Measurements from ENCODE around the gene ABAT. TPM values are rescaled to one million over a fixed set of nuclear protein-coding genes. Genes with fewer than 3 reads are reported as not detected.

The ABAT gene
- total RNA-seq, 1 experiment from 2014 or later = 7.3 TPM

DNA sequence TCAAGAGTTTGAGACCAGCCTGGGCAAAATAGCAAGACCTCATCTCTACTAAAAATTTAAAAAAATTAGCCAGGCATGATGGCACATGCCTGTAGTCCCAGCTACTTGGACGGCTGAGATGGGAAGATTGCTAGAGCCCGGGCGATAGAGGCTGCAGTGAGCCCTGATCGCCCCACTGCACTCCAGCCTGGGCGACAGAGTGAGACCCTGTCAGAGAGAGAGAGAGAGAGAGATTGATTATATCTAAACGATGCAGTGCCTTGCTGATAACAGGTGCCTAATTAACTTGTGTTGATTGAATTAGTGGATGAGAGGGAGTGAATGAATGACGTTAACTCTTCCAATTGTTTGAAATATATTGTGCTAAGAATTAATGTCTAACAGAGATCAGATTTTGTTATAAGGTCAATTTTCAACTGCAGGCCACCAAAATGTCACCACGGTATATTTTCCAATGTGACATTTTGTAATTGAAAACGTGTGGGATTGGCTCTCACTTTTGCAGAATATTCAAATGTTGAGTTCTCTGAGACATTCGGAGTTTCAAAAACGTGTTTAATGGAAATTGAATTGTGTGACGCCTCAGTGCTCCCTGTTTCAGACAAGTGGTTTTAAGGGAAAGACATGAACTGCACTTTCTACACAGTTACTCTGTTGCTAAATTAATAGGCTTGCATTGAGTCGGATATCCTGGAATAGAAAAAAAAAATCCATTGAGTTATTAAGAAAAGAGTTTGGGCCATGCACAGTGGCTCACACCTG, 53.6 kb downstream of the ABAT start:
- Histone ChIP-seq H3K23ac (ENCODE audit: insufficient read length, low read depth, low read length) (no peak overlapping the region), H3K9me3 (ENCODE audit: control insufficient read depth, low read depth, low read length) (no peaks in the 10 kb centered on the region), H3K4me2 (ENCODE audit: insufficient read depth, insufficient read length, low read length) (no peak overlapping the region), H3K14ac (ENCODE audit: insufficient read depth, low read length) (no peak overlapping the region), H4K20me1 (ENCODE audit: control insufficient read depth, insufficient read depth, insufficient read length) (no peaks in the 10 kb centered on the region), H4K91ac (ENCODE audit: insufficient read length, low read depth, low read length) (no peak overlapping the region), H2AK5ac (ENCODE audit: insufficient read length, low read length) (no peak overlapping the region), H3K79me1 (ENCODE audit: insufficient read depth, low read depth, low read length, poor library complexity, severe bottlenecking) (no peaks in the 10 kb centered on the region), H2BK12ac (ENCODE audit: insufficient read length, low read depth, low read length) (no peak overlapping the region), H3K79me2 (ENCODE audit: insufficient read depth, low read length) (no peaks in the 10 kb centered on the region), H3K23me2 (ENCODE audit: insufficient read length, low read depth, low read length, poor library complexity, severe bottlenecking) (no peaks in the 10 kb centered on the region), H3K4me1 (ENCODE audit: insufficient read depth, low read length) (no peaks in the 10 kb centered on the region), H3K18ac (ENCODE audit: insufficient read length, low read depth, low read length) (no peak overlapping the region), H3K9ac (ENCODE audit: extremely low read depth, insufficient read length, low read length) (no peak overlapping the region), H3T11ph (ENCODE audit: low read length) (no peak overlapping the region), H4K5ac (ENCODE audit: insufficient read length, low read depth, low read length) (no peak overlapping the region), H3K4ac (ENCODE audit: low read depth, low read length) (no peak overlapping the region), H2AFZ (ENCODE audit: low read length) (no peak overlapping the region), H2BK5ac (ENCODE audit: insufficient read length, low read length) (no peak overlapping the region), H4K8ac (replicated peaks; ENCODE audit: insufficient read length, low read depth, low read length) (no peak overlapping the region), H2BK20ac (ENCODE audit: low read depth, low read length, poor library complexity, severe bottlenecking) (no peak overlapping the region), H3K27ac (ENCODE audit: insufficient read length, low read depth, low read length) (no peak overlapping the region), H2BK15ac (ENCODE audit: low read depth, low read length) (no peak overlapping the region), H3K27me3 (ENCODE audit: insufficient read depth, low read length) (no peaks in the 10 kb centered on the region), H3K56ac (ENCODE audit: insufficient read length, low read depth, low read length) (no peak overlapping the region), H2BK120ac (ENCODE audit: low read depth, low read length, poor library complexity, severe bottlenecking) (no peak overlapping the region)
- DNase-seq = no peak
- WGBS (ENCODE audit: extremely low coverage, insufficient read length, low lambda C conversion rate) = no CpG with 5 or more reads among the region's 13 CpGs
- H3K4me1 Mint-ChIP-seq = peaks cover 6 to 12% of the 10 kb centered on the region in 2 experiments; a peak in 3 of 4 replicates
- no peak overlapping the region for H3K4me3 Mint-ChIP-seq
- TF ChIP-seq, protein P1, sequence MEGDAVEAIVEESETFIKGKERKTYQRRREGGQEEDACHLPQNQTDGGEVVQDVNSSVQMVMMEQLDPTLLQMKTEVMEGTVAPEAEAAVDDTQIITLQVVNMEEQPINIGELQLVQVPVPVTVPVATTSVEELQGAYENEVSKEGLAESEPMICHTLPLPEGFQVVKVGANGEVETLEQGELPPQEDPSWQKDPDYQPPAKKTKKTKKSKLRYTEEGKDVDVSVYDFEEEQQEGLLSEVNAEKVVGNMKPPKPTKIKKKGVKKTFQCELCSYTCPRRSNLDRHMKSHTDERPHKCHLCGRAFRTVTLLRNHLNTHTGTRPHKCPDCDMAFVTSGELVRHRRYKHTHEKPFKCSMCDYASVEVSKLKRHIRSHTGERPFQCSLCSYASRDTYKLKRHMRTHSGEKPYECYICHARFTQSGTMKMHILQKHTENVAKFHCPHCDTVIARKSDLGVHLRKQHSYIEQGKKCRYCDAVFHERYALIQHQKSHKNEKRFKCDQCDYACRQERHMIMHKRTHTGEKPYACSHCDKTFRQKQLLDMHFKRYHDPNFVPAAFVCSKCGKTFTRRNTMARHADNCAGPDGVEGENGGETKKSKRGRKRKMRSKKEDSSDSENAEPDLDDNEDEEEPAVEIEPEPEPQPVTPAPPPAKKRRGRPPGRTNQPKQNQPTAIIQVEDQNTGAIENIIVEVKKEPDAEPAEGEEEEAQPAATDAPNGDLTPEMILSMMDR (conservative IDR thresholded peaks at IDR 0.05) = no peak
- H3K27me3 Mint-ChIP-seq (ENCODE audit: low read depth) = no peaks in the 10 kb centered on the region; the same call in none of the 2 replicates
- H3K9me3 Mint-ChIP-seq = peaks cover 0 to 3% of the 10 kb centered on the region in 2 experiments; a peak in 1 of 5 replicates
- peaks cover 0 to under 1% (median 0%) of the 10 kb centered on the region in 3 experiments; a peak in 2 of 7 replicates for H3K36me3 Mint-ChIP-seq (ENCODE audit: insufficient read depth in 1 of 3, low read depth in 3 of 3)
- no peak overlapping the region for H3K27ac Mint-ChIP-seq
